Esophagus muscularis mucosa (tissue), 4 donors: ENCODE measurements around the gene KCNA10.

Experiments used
- CTCF ChIP-seq, 3 experiments: fragments of 200-600 bp in 2 of 3; fragments of 450-650 bp in 1 of 3; sonication (generic) in 2 of 3; IDR thresholded peaks; one replicate each; pipeline ENCODE4 v1.5.1; 2017 to 2019; ENCODE audit warnings: antibody characterized with exemption in 3 of 3, mild to moderate bottlenecking in 2 of 3, moderate library complexity in 1 of 3
- EP300 ChIP-seq: sonication (generic); formaldehyde crosslinking; IDR thresholded peaks from one replicate; pipeline ENCODE4 v1.6.1; 2017; ENCODE audit warnings: antibody characterized with exemption
- POLR2A ChIP-seq: fragments of 450-650 bp; IDR thresholded peaks from one replicate; pipeline ENCODE4 v1.6.1; 2017; ENCODE audit warnings: antibody characterized with exemption, moderate library complexity, mild to moderate bottlenecking, low read depth
- POLR2AphosphoS5 ChIP-seq, 2 donors: sonication (generic); formaldehyde crosslinking; IDR thresholded peaks; one replicate each; pipeline ENCODE4 v1.6.1; 2017; ENCODE audit warnings: antibody characterized with exemption in 2 of 2

DNA sequence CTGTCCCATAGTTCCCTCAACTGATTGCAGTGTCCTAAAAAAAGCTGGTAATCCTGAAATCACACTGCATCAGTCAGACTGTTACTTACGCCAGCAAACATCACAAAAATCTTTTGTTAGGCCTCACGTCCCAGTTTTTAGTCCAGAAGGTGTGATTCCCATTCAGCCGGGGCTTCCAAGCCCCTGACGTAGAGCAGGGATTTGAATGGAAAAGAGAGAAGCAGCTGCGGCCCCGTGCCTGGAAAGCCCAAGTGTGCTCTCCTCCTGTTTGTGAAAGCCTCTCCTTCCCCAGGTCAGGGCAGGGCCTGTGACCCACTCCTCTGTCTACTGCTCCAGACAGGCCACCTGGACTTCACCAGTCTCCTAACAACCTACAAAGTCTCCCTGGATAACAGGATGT is 20.7 kb downstream of the KCNA10 start:
- TF ChIP-seq POLR2AphosphoS5 (IDR thresholded peaks at IDR 0.05), result no peak
- TF ChIP-seq POLR2A, result no peak
- TF ChIP-seq EP300, result no peak
- TF ChIP-seq CTCF (IDR thresholded peaks at IDR 0.05), result no peak
